ENCODE data around the gene EEIG2. TPM values are rescaled to one million over a fixed set of nuclear protein-coding genes. Genes with fewer than 3 reads are reported as not detected.

The EEIG2 gene
- total and polyA plus RNA-seq, 4 donors, result 3.7 to 24.6 (median 9.7) TPM

GRCh38 chr1:108609483-108610049 lies 49.7 kb downstream of the EEIG2 start:
- Histone ChIP-seq H3K9me3 (ENCODE audit: control insufficient read depth in 4 of 4, insufficient read depth in 3 of 4, low read length in 3 of 4) (no peaks in the 10 kb centered on the region), H3K9ac (ENCODE audit: insufficient read depth in 1 of 2, low read length in 2 of 2) (no peak overlapping the region), H3K27me3 (ENCODE audit: control insufficient read depth in 3 of 3, insufficient read depth in 3 of 3, low read length in 2 of 3) (no peaks in the 10 kb centered on the region), H3K4me1 (ENCODE audit: control insufficient read depth in 5 of 5, insufficient read depth in 5 of 5, low read length in 5 of 5) (peaks cover 0 to 17% (median 7%) of the 10 kb centered on the region in 5 donors), H3K36me3 (ENCODE audit: control insufficient read depth in 4 of 4, insufficient read depth in 4 of 4, low read length in 4 of 4) (peaks cover 2 to 14% (median 8%) of the 10 kb centered on the region in 4 donors), H3K27ac (ENCODE audit: low read depth in 1 of 2, low read length in 1 of 2) (no peak overlapping the region), H3K4me3 (no peak overlapping the region)
- DNase-seq (peak; percentile 30 to 41 (median 32)), ATAC-seq (ENCODE audit: insufficient read depth, low FRiP score) (peak; percentile 44)
- TF ChIP-seq, protein P1, sequence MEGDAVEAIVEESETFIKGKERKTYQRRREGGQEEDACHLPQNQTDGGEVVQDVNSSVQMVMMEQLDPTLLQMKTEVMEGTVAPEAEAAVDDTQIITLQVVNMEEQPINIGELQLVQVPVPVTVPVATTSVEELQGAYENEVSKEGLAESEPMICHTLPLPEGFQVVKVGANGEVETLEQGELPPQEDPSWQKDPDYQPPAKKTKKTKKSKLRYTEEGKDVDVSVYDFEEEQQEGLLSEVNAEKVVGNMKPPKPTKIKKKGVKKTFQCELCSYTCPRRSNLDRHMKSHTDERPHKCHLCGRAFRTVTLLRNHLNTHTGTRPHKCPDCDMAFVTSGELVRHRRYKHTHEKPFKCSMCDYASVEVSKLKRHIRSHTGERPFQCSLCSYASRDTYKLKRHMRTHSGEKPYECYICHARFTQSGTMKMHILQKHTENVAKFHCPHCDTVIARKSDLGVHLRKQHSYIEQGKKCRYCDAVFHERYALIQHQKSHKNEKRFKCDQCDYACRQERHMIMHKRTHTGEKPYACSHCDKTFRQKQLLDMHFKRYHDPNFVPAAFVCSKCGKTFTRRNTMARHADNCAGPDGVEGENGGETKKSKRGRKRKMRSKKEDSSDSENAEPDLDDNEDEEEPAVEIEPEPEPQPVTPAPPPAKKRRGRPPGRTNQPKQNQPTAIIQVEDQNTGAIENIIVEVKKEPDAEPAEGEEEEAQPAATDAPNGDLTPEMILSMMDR (IDR thresholded peaks at IDR 0.05; ENCODE audit: control extremely low read depth, extremely low read depth), result no peak
- WGBS, 2 donors, result 58 to 75% methylated on average over 11 of the region's 11 CpGs

Other genes starting within 250 kb of the EEIG2 start
- gene NBPF6, start 109.8 kb upstream of the EEIG2 start, total RNA-seq, result not detected
- gene NBPF6, start 109.8 kb upstream of the EEIG2 start, polyA plus RNA-seq, result under 1 TPM in 1 of 2 donors, not detected in 1; 0.02 TPM
- 1 to 10 TPM; 3.6 to 5.7 TPM for gene HENMT1, start 101.0 kb downstream of the EEIG2 start, total RNA-seq
- gene HENMT1, start 101.0 kb downstream of the EEIG2 start, polyA plus RNA-seq, result 1 to 10 TPM; 3.4 to 7.8 TPM
- 10 to 100 TPM; 27.5 to 32.1 TPM for gene PRPF38B, start 132.2 kb downstream of the EEIG2 start, total RNA-seq
- 10 to 100 TPM; 26.8 to 38.3 TPM for gene PRPF38B, start 132.2 kb downstream of the EEIG2 start, polyA plus RNA-seq
- gene FNDC7, start 152.8 kb downstream of the EEIG2 start, total RNA-seq, result under 1 TPM; 0.06 TPM
- gene FNDC7, start 152.8 kb downstream of the EEIG2 start, polyA plus RNA-seq, result under 1 TPM in 1 of 2 donors, not detected in 1; 0.01 TPM
- 10 to 100 TPM; 39.3 to 83.6 TPM for gene STXBP3, start 186.6 kb downstream of the EEIG2 start, total RNA-seq
- 10 to 100 TPM; 33.6 to 40.7 TPM for gene STXBP3, start 186.6 kb downstream of the EEIG2 start, polyA plus RNA-seq